ENCODE results near the gene CLDN34. TPM values are rescaled to one million over a fixed set of nuclear protein-coding genes. Genes with fewer than 3 reads are reported as not detected.

The CLDN34 gene
- total and polyA plus RNA-seq, 2 of the 13 experiments (the other 11 are each of a cell fraction or from before 2014, with no cell fraction given), result not detected

DNA sequence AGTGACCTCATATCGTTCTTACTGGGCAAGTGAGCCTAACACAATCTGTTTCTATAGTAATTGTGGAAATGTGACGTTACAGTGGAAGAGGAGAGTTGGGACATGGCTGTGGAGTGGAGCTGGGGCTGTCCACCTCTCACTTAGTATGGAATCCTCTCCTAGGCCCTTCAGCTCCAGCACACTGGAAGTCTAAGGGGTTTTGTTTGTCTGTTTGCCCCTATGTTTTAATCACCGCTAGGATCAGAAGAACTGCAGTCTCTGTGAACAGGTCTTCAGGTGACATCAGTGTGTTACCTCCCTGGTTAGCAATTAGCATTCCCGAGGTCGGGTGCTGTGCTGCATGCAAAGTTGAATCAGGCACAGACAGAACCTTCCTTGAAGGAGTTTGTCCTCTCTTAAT lies 49.3 kb upstream of the CLDN34 start:
- Histone ChIP-seq H2AFZ (ENCODE audit: low read length) (no peak overlapping the region), H3K27me3 (ENCODE audit: control insufficient read depth in 1 of 2, insufficient read depth in 2 of 2, low read length in 2 of 2) (no peaks in the 10 kb centered on the region), H4K20me1 (ENCODE audit: insufficient read depth, low read length) (no peaks in the 10 kb centered on the region), H3K4me1 (ENCODE audit: insufficient read depth, low read length) (peaks cover 22% of the 10 kb centered on the region), H3K4me2 (ENCODE audit: low read depth, low read length) (no peak overlapping the region), H3K4me3 (replicated peaks in 1 of 3; ENCODE audit: insufficient read depth in 1 of 3, low read depth in 2 of 3, low read length in 3 of 3) (no peak overlapping the region), H3K9me3 (ENCODE audit: low read length) (no peaks in the 10 kb centered on the region), H3K9ac (ENCODE audit: insufficient read depth, low read depth, low read length) (no peak overlapping the region), H3K27ac (ENCODE audit: extremely low read length, insufficient read depth, low read length) (no peak overlapping the region), H3K79me2 (ENCODE audit: insufficient read depth, low read length) (no peaks in the 10 kb centered on the region), H3K36me3 (replicated peaks in 1 of 2; ENCODE audit: control insufficient read depth in 1 of 2, insufficient read depth in 2 of 2, low read length in 2 of 2) (no peaks in the 10 kb centered on the region)
- ChIA-PET CTCF (ENCODE audit: low intra/inter-chr PET ratio, low total read pairs) (no interaction called here), POLR2A (no interaction called here)
- no peak for ATAC-seq
- in situ Hi-C loops (cut with HindIII; ENCODE audit: extremely low pct_ligation_motif_present, low pct_unique_long_range_greater_than_20kb), result no loop called here
- no TSS peak for BruUV-seq (replicated peaks)
- no peak for DNase-seq (ENCODE audit: low spot score)
- FAIRE-seq, result no peak
- TF ChIP-seq DNMT1 (CRISPR knock-in tag; IDR thresholded peaks at IDR 0.05), result no peak
- TF ChIP-seq, protein P1, sequence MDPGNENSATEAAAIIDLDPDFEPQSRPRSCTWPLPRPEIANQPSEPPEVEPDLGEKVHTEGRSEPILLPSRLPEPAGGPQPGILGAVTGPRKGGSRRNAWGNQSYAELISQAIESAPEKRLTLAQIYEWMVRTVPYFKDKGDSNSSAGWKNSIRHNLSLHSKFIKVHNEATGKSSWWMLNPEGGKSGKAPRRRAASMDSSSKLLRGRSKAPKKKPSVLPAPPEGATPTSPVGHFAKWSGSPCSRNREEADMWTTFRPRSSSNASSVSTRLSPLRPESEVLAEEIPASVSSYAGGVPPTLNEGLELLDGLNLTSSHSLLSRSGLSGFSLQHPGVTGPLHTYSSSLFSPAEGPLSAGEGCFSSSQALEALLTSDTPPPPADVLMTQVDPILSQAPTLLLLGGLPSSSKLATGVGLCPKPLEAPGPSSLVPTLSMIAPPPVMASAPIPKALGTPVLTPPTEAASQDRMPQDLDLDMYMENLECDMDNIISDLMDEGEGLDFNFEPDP (CRISPR knock-in tag; conservative IDR thresholded peaks at IDR 0.05), result no peak
- TF ChIP-seq ZNF772 (CRISPR knock-in tag; IDR thresholded peaks at IDR 0.05), result no peak
- TF ChIP-seq TEAD3 (CRISPR knock-in tag; optimal IDR thresholded peaks at IDR 0.05; ENCODE audit: borderline replicate concordance), result no peak
- no peak for TF ChIP-seq BHLHE40 (IDR thresholded peaks at IDR 0.05; ENCODE audit: low read length)
- TF ChIP-seq NBN (conservative IDR thresholded peaks at IDR 0.05), result no peak
- no peak for TF ChIP-seq ARHGAP35 (CRISPR knock-in tag; IDR thresholded peaks at IDR 0.05; ENCODE audit: borderline replicate concordance)
- TF ChIP-seq SP1 (IDR thresholded peaks at IDR 0.05), result no peak
- no peak for TF ChIP-seq SP1 (CRISPR knock-in tag; IDR thresholded peaks at IDR 0.05)
- TF ChIP-seq ZNF674 (CRISPR knock-in tag; IDR thresholded peaks at IDR 0.05; ENCODE audit: low read depth), result no peak
- TF ChIP-seq ZEB1 (IDR thresholded peaks at IDR 0.05; ENCODE audit: insufficient replicate concordance, low read depth), result no peak
- TF ChIP-seq RFXANK (CRISPR knock-in tag; IDR thresholded peaks at IDR 0.05), result no peak
- TF ChIP-seq ZNF24 (IDR thresholded peaks at IDR 0.05), result no peak
- intact Hi-C loops (cut with micrococcal nuclease; ENCODE audit: unreplicated experiment), result no loop called here
- 71% methylated on average over 1 of the region's 5 CpGs for WGBS (ENCODE audit: low lambda C conversion rate)
